ENCODE results near the gene IKBIP. TPM values are rescaled to one million over a fixed set of nuclear protein-coding genes. Genes with fewer than 3 reads are reported as not detected.

IKBIP gene
- total and polyA plus RNA-seq, 2 donors (not counting 1 experiment from before 2014, with no cell fraction given) = 1.7 to 12.0 TPM

GRCh38 chr12:98582093-98582492 is 62.5 kb downstream of the IKBIP start:
- TF ChIP-seq CTCF (IDR thresholded peaks at IDR 0.05) (no peak), EZH2 (IDR thresholded peaks at IDR 0.05; ENCODE audit: borderline replicate concordance, insufficient read depth, low read depth, low read length, poor library complexity, severe bottlenecking) (no peak)
- no peaks in the 10 kb centered on the region for H3K27me3 Mint-ChIP-seq
- Histone ChIP-seq H3K4me3 (ENCODE audit: control extremely low read depth in 1 of 5, extremely low read depth in 1 of 5, insufficient read depth in 1 of 5, low read depth in 2 of 5, low read length in 4 of 5) (no peak overlapping the region), H4K20me1 (ENCODE audit: control insufficient read depth, insufficient read depth, low read length, poor library complexity, severe bottlenecking) (no peaks in the 10 kb centered on the region), H3K79me2 (ENCODE audit: control insufficient read depth, insufficient read depth, low read length) (no peaks in the 10 kb centered on the region), H3K4me2 (replicated peaks; ENCODE audit: low read depth, low read length, poor library complexity, severe bottlenecking) (no peak overlapping the region), H3K27ac (ENCODE audit: low read length in 2 of 2) (no peak overlapping the region), H3K9ac (ENCODE audit: low read length) (no peak overlapping the region), H2AFZ (ENCODE audit: insufficient read depth, low read depth, low read length, poor library complexity, severe bottlenecking) (no peak overlapping the region), H3K36me3 (replicated peaks in 1 of 2; ENCODE audit: control extremely low read depth in 1 of 2, control insufficient read depth in 1 of 2, extremely low read depth in 1 of 2, insufficient read depth in 2 of 2, low read length in 1 of 2) (no peaks in the 10 kb centered on the region), H3K4me1 (ENCODE audit: control insufficient read depth in 2 of 2, insufficient read depth in 2 of 2, low read length in 2 of 2) (no peaks in the 10 kb centered on the region), H3K9me3 (ENCODE audit: control extremely low read depth in 1 of 3, control insufficient read depth in 2 of 3, insufficient read depth in 1 of 3, low read length in 2 of 3) (no peaks in the 10 kb centered on the region), H3K27me3 (replicated peaks in 1 of 4; ENCODE audit: control extremely low read depth in 1 of 4, control insufficient read depth in 3 of 4, insufficient read depth in 4 of 4, low read length in 3 of 4) (no peaks in the 10 kb centered on the region)
- H3K9me3 Mint-ChIP-seq (ENCODE audit: insufficient read depth) = no peaks in the 10 kb centered on the region
- ChIA-PET CTCF (interaction anchor here (2.5 kb wide), 1 partner anchor 16 kb away, joined by 13 read pairs; no protein-coding TSS in a partner anchor), POLR2A (no interaction called here)
- 92% methylated on average over 5 of the region's 6 CpGs for WGBS (ENCODE audit: insufficient coverage)
- H3K4me3 Mint-ChIP-seq = no peak overlapping the region
- DNase-seq = no peak
- no peak overlapping the region for H3K27ac Mint-ChIP-seq
- intact Hi-C loops (cut with micrococcal nuclease) = no loop called here
- ATAC-seq (ENCODE audit: low read depth) = no peak
- no peaks in the 10 kb centered on the region for H3K4me1 Mint-ChIP-seq

GRCh38 chr12:98581101-98581500 is 63.5 kb downstream of the IKBIP start:
- Histone ChIP-seq H3K4me2 (replicated peaks; ENCODE audit: low read depth, low read length, poor library complexity, severe bottlenecking) (no peak overlapping the region), H3K4me3 (ENCODE audit: control extremely low read depth in 1 of 5, extremely low read depth in 1 of 5, insufficient read depth in 1 of 5, low read depth in 2 of 5, low read length in 4 of 5) (no peak overlapping the region), H3K9me3 (ENCODE audit: control extremely low read depth in 1 of 3, control insufficient read depth in 2 of 3, insufficient read depth in 1 of 3, low read length in 2 of 3) (no peaks in the 10 kb centered on the region), H3K36me3 (replicated peaks in 1 of 2; ENCODE audit: control extremely low read depth in 1 of 2, control insufficient read depth in 1 of 2, extremely low read depth in 1 of 2, insufficient read depth in 2 of 2, low read length in 1 of 2) (no peaks in the 10 kb centered on the region), H4K20me1 (ENCODE audit: control insufficient read depth, insufficient read depth, low read length, poor library complexity, severe bottlenecking) (no peaks in the 10 kb centered on the region), H3K79me2 (ENCODE audit: control insufficient read depth, insufficient read depth, low read length) (no peaks in the 10 kb centered on the region), H3K4me1 (ENCODE audit: control insufficient read depth in 2 of 2, insufficient read depth in 2 of 2, low read length in 2 of 2) (no peaks in the 10 kb centered on the region), H3K27ac (ENCODE audit: low read length in 2 of 2) (no peak overlapping the region), H3K9ac (ENCODE audit: low read length) (no peak overlapping the region), H2AFZ (ENCODE audit: insufficient read depth, low read depth, low read length, poor library complexity, severe bottlenecking) (no peak overlapping the region), H3K27me3 (replicated peaks in 1 of 4; ENCODE audit: control extremely low read depth in 1 of 4, control insufficient read depth in 3 of 4, insufficient read depth in 4 of 4, low read length in 3 of 4) (no peaks in the 10 kb centered on the region)
- Mint-ChIP-seq H3K27ac (no peak overlapping the region), H3K4me1 (no peaks in the 10 kb centered on the region), H3K27me3 (peaks cover 3% of the 10 kb centered on the region), H3K9me3 (ENCODE audit: insufficient read depth) (no peaks in the 10 kb centered on the region), H3K4me3 (no peak overlapping the region)
- ChIA-PET POLR2A (no interaction called here), CTCF (interaction anchor here (0.6 to 2.5 kb wide), 2 partner anchors 15 to 72 kb away, joined by 4 to 13 read pairs; no protein-coding TSS in a partner anchor)
- ATAC-seq (ENCODE audit: low read depth) (no peak), DNase-seq (no peak)
- no peak for TF ChIP-seq CTCF (IDR thresholded peaks at IDR 0.05)
- no CpG with 5 or more reads among the region's 1 CpG for WGBS (ENCODE audit: insufficient coverage)
- intact Hi-C loops (cut with micrococcal nuclease) = no loop called here

Measured in B cell (primary cell).